Measurements from ENCODE around the gene SH3GL1. TPM values are rescaled to one million over a fixed set of nuclear protein-coding genes. Genes with fewer than 3 reads are reported as not detected.

SH3GL1 gene
- total RNA-seq, 1 donor from 2014 or later, result 66.5 TPM

DNA sequence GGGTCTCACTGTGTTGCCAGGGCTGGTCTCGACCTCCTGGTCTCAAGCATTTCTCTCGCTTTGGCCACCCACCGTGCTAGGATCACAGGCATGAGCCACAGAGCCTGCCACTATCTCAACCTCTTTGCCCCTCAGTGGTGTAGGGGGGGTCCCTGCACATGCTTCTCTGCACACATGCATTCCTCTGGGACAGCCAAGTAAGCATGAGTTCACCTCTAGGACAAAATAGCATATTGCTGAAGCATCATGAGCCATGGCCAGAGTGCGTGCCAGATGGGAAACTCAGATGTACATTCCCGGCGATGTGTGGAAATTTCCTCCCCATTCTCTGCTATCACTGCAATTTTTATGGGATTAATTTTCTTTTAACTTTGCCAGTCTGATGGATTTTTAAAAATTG is 25.2 kb upstream of the SH3GL1 start:
- H3K4me3 ChIP-seq (ENCODE audit: low read depth, low read length), result no peak overlapping the region
- DNase-seq (ENCODE audit: low read depth), result no peak
- no peak for TF ChIP-seq CTCF (conservative IDR thresholded peaks at IDR 0.05; ENCODE audit: low read depth, low read length)

DNA sequence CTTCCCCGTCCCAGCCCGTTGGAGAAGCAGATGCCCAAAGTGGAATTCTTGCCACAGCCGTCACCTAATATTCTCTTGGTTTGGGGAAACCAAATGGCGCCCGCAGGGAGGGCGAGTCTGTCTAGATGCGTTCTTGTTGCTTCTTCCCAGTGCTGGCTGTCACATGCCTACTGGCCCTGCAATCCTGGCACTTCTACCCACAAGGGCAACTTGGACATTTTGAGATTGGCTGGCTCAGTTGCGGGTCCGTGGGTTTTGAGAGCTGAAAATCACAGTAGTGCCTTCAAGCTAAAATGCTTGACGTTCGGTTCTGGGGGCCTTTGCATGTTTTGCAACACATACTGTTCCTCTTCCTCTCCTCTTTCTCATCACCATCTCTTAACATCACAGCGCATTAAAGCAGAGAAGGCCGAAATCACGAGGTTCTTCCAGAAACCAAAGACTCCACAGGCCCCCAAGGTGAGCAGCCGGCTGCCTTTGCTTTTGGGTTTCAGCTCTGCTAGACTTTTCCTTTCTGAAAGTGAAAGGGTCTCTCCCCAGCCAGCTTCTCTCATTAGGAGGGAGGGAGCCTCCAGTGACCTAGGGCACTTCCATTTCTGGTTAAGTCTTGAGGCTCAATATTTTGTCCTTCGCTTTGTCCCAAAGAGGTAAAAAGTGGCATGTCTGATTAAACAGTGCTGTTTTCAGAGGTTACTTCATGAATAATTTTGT is 23.2 kb upstream of the SH3GL1 start:
- DNase-seq (ENCODE audit: low read depth), result no peak
- no peak for TF ChIP-seq CTCF (conservative IDR thresholded peaks at IDR 0.05; ENCODE audit: low read depth, low read length)
- no peak overlapping the region for H3K4me3 ChIP-seq (ENCODE audit: low read depth, low read length)

GRCh38 chr19:4416268-4416667 is 15.9 kb upstream of the SH3GL1 start:
- TF ChIP-seq CTCF (conservative IDR thresholded peaks at IDR 0.05; ENCODE audit: low read depth, low read length), result no peak

DNA sequence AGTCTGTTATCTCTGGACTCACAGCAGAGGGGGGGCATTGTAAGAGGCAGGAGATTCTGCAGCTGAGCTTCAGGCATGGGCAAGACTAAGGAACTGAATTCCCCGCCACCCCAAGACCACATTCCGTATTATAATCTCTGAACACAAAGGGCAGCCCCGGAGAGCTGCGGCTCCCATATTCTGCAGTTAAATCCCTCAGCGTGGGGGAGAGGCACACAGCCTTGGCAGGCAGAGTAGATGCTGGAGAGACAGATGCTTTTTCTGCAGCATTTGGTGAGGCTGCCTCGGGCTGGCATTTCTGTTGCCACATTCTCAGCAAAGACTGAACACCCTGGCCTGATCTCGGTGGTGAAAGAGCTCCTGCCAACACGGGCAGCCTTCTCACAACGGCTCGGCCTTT is 15.0 kb upstream of the SH3GL1 start:
- no peak for TF ChIP-seq CTCF (conservative IDR thresholded peaks at IDR 0.05; ENCODE audit: low read depth, low read length)
- DNase-seq (ENCODE audit: low read depth), result no peak
- no peak overlapping the region for H3K4me3 ChIP-seq (ENCODE audit: low read depth, low read length)

More at GRCh38 chr19:4416268-4416667, 15.9 kb upstream of the SH3GL1 start:
- H3K4me3 ChIP-seq (ENCODE audit: low read depth, low read length), result no peak overlapping the region
- no peak for DNase-seq (ENCODE audit: low read depth)

GRCh38 chr19:4414800-4415321 is 14.5 kb upstream of the SH3GL1 start:
- no peak overlapping the region for H3K4me3 ChIP-seq (ENCODE audit: low read depth, low read length)
- no peak for DNase-seq (ENCODE audit: low read depth)
- TF ChIP-seq CTCF (conservative IDR thresholded peaks at IDR 0.05; ENCODE audit: low read depth, low read length), result no peak

- no peak for DNase-seq (ENCODE audit: low read depth)
- H3K4me3 ChIP-seq (ENCODE audit: low read depth, low read length), result no peak overlapping the region
- no peak for TF ChIP-seq CTCF (conservative IDR thresholded peaks at IDR 0.05; ENCODE audit: low read depth, low read length)
These were observed 13.9 kb upstream of the SH3GL1 start for GRCh38 chr19:4414144-4414799.
